AG04449 (cell line): ENCODE data around the gene TMTC3.

Source experiments
- CTCF ChIA-PET: fragments of 350-600 bp; formaldehyde crosslinking; extraction: SDS; loops from one replicate; lab custom pipeline; 2021; ENCODE audit warnings: antibody characterized with exemption; lab: Yijun Ruan, JAX
- POLR2A ChIA-PET: fragments of 400-600, 350-600 bp; formaldehyde crosslinking; extraction: SDS; loops from one replicate; lab custom pipeline; 2020; ENCODE audit warnings: antibody characterized with exemption, inconsistent platforms; lab: Yijun Ruan, JAX
- DNase-seq: peaks from one replicate; pipeline ENCODE4 v3.0.0-alpha.2; 2010; ENCODE audit warnings: low read depth, low spot score
- H3K4me3 ChIP-seq: 2 replicates; pipeline ENCODE4 v1.5.1; 2011; ENCODE audit warnings: low read depth, mild to moderate bottlenecking, control low read depth, low read length
- TF ChIP-seq, protein P1 (sequence below): IDR thresholded peaks from one replicate; pipeline ENCODE4 v1.5.1; 2011; ENCODE audit warnings: mild to moderate bottlenecking, moderate library complexity, low read length, control low read depth, inconsistent platforms; ENCODE audit not compliant: insufficient read depth; ENCODE audit errors: missing control alignments

Gene TMTC3

GRCh38 chr12:88175544-88175943 lies 33.4 kb downstream of the TMTC3 start:
- H3K4me3 ChIP-seq = no peak overlapping the region
- POLR2A ChIA-PET = no interaction called here
- CTCF ChIA-PET = no interaction called here
- DNase-seq = no peak
- TF ChIP-seq, protein P1, sequence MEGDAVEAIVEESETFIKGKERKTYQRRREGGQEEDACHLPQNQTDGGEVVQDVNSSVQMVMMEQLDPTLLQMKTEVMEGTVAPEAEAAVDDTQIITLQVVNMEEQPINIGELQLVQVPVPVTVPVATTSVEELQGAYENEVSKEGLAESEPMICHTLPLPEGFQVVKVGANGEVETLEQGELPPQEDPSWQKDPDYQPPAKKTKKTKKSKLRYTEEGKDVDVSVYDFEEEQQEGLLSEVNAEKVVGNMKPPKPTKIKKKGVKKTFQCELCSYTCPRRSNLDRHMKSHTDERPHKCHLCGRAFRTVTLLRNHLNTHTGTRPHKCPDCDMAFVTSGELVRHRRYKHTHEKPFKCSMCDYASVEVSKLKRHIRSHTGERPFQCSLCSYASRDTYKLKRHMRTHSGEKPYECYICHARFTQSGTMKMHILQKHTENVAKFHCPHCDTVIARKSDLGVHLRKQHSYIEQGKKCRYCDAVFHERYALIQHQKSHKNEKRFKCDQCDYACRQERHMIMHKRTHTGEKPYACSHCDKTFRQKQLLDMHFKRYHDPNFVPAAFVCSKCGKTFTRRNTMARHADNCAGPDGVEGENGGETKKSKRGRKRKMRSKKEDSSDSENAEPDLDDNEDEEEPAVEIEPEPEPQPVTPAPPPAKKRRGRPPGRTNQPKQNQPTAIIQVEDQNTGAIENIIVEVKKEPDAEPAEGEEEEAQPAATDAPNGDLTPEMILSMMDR = no peak

DNA sequence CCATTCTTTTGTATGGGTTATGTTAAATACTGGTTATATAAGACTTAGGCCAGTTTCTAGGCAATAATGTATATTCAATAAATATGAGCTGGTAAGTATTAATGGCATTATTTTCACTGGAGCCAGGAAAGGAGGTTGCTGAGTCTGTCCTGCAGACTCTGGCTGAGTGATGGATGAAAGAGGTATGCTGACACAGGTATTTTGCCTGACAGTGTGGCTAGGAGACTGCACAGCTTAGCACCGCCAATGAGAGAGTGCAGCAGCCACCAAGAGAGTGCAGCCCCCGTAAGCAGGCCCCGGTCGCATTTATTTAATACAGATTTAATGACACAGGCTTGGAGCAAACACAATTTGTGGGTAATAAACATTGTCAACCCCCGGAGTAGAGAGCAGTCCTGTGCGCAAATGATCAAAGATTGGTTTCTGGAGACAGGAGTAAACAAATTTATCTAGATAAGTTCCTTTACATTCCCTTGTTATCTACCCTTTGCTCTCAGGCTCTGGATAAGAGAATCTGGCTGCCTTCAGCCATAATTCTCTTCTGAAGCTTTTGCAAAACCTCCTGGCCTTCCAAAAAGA lies 37.4 kb downstream of the TMTC3 start:
- CTCF ChIA-PET = no interaction called here
- H3K4me3 ChIP-seq = no peak overlapping the region
- TF ChIP-seq, protein P1 = no peak
- DNase-seq = no peak
- POLR2A ChIA-PET = no interaction called here

GRCh38 chr12:88181881-88182280 lies 39.8 kb downstream of the TMTC3 start:
- no peak for DNase-seq
- TF ChIP-seq, protein P1 = no peak
- CTCF ChIA-PET = no interaction called here
- POLR2A ChIA-PET = no interaction called here
- no peak overlapping the region for H3K4me3 ChIP-seq

DNA sequence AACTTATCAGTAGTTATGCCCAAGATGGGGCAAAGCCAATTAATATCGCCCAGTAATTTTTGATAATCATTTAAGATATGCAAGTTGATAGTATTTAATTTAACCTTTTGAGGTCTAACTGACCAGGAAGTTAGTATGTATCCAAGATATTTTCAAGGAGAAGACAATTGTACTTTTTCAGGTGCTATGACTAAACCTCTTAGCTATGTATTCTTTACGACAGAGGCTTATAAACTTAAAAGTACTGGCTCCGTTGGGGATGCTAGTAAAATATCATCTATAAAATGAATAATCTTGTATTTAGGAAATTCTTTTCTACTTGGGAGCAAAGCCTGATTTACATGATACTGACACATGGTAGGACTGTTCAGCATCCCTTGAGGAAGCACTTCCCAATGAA lies 40.3 kb downstream of the TMTC3 start:
- DNase-seq = no peak
- H3K4me3 ChIP-seq = no peak overlapping the region
- TF ChIP-seq, protein P1 = no peak
- ChIA-PET CTCF (no interaction called here), POLR2A (no interaction called here)

DNA sequence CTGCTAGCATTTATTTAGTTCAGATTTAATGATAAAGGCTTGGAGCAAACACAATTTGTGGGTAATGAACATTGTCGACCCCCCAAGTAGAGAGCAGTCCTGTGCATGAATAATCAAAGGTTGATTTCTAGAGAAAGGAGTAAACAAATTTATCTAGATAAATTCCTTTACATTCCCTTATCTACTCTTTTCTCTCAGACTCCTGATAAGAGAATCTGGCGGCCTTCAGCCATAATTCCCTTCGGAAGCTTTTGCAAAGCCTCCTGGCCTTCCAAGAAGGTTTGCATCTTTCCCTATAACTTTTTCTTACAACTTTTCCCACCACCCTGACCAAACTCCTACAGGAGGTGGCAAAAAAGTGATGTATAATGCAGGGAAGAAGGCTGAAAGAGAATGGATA lies 42.1 kb downstream of the TMTC3 start:
- ChIA-PET CTCF (no interaction called here), POLR2A (no interaction called here)
- H3K4me3 ChIP-seq = no peak overlapping the region
- TF ChIP-seq, protein P1 = no peak
- DNase-seq = no peak

DNA sequence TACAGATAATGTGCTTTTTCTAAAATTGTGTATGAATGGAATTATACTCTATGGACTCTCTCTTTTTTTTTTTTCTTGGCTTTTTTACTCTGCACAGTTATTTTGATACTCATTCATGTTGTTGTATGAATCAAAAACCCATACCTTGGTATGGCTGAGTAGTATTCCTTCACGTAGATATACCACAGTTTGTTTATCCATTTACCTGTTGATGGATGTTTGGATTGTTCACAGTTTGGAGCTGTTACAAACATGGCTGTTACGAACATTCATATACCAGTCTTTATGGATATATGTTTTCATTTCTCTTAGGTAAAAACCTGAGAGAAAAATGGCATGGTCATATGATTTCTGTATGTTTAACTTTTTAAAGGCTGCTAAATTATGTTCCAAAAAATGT lies 43.2 kb downstream of the TMTC3 start:
- ChIA-PET CTCF (interaction anchor here (1.0 kb wide), 1 partner anchor 9 kb away, joined by 3 read pairs; no protein-coding TSS in a partner anchor), POLR2A (interaction anchor here (1.0 kb wide), 1 partner anchor 394 kb away, joined by 3 read pairs; no protein-coding TSS in a partner anchor)
- no peak overlapping the region for H3K4me3 ChIP-seq

More for the DNA sequence above, 43.2 kb downstream of the TMTC3 start:
- DNase-seq = no peak
- TF ChIP-seq, protein P1 = no peak
